Right kidney (tissue), 1 donor: ENCODE measurements around the gene PECR.

Source experiments
- DNase-seq: peaks from one replicate; pipeline ENCODE4 v3.0.0-alpha.2; 2016

The PECR gene

DNA sequence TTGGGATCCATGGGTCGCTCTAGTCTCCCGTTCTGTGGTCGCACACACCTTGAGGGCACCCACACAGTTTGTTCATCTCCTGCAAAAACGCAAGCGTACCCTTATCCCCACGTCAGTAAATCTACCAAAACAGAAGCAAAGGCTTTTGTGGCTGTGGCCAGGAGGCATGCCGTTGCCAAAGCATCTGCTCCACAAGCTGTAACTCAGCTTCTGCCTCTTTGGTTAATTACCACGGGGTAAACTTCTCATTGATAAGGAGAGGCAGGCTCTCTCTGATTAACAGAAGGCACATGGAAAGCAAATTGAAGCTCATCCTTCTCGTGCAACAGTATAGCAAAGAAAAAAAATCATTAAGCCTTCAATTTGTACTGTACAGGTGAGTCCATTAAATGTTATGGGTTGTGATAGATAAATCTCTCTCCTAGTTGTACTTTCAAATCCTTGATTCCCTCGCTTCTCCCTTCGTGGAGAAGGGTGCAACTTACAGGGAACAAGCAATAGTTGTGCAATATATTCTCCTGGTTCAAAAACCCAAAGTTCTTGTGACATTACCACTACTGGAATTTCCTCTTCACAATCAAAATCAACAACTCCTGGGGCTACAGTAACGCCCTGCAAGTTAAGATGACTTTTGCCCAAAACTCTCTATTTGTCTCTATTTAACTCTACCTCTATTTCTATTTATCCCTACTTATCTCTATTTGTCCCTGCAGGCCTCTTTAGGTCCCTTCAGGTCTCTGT, 10.3 kb downstream of the PECR start:
- no peak for DNase-seq

DNA sequence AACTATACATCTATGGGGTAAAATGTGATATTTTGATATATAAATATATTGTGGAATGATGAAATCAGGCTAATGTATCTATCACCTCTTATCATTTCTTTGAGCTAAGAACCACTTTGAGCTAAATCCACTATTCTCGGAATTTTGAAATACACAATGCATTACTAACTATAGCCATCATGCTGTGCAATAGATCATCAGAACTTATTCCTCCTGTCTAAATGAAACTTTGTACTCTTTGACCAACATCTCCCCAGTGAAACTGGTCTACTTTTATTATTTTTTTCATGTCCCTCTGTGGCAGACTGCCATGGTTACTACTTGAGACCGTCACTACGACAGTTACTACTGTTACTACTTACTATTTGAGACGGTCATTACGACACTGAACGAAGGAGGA, 11.4 kb downstream of the PECR start:
- no peak for DNase-seq

DNA sequence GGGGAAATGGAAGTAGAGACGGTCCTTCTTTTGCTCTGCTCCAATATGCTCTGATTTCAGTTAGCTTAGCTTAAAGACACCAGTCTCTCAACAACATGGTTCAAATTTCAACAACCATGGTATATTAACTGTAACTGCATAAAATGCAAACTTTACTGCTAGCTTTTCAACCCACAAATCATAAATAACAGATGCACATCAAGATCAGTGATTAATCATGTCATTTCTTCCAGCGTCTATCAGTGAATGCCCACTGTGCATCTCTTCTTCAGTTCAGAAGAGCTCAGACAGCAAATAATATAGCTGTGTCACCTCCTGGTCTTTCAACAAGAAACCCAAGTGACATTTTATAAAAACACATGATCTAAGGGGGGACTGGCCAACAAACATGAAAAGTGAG, 12.6 kb downstream of the PECR start:
- no peak for DNase-seq

GRCh38 chr2:216066230-216066629, 15.4 kb downstream of the PECR start:
- no peak for DNase-seq

GRCh38 chr2:216064665-216065064, 16.9 kb downstream of the PECR start:
- no peak for DNase-seq

DNA sequence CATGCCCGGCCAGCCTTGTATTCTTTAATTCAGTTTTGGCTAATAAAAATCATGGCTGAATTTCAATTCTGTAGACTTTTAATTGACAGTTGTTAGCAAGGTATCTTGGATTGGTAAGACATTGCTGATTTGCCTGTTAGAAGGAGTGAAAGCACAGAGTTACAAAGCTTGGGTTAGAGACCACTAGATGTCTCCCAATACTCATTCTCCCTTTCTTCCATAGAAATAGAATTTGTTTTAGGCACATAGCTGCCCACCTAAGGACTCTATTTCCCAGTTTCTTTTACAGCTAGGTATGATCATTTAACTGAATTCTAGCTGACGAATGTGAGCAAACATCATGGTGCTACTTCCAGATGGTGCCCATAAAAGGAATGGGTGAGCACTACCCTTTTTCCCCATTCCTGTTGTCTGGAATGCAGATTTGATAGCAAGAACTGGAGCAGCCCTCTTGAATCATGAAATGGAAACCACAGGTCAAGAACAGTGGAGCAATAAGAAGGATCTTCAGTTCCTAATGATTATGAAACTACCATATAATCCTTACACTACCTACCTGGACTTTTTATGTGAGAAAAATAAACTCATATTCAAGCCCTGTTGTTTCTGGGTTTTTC, 17.5 kb downstream of the PECR start:
- no peak for DNase-seq

- no peak for DNase-seq
Measured at GRCh38 chr2:216059233-216059834, 22.3 kb downstream of the PECR start.

GRCh38 chr2:216057688-216058193, 23.9 kb downstream of the PECR start:
- DNase-seq, result peak; percentile 51

DNA sequence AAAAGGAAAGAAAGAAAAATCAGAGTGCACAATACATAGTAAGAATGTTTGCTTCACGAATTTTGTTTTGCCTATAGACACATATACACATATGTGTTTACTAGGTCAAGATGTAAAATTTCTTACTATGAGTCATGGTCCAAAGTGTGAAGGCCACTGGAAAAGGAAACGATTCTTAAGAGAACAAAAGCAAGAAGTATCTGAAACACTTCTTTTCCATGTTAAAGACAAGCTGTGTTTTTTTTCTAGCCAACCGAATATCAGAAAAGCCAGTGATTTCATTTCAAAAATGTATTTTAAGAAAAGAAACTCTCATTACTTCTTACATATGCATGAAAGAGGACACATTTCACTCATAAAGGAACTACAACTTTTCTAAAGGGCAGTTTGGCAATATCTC, 24.9 kb downstream of the PECR start:
- DNase-seq, result no peak

GRCh38 chr2:216055680-216056079, 25.9 kb downstream of the PECR start:
- peak; percentile 18 for DNase-seq

DNA sequence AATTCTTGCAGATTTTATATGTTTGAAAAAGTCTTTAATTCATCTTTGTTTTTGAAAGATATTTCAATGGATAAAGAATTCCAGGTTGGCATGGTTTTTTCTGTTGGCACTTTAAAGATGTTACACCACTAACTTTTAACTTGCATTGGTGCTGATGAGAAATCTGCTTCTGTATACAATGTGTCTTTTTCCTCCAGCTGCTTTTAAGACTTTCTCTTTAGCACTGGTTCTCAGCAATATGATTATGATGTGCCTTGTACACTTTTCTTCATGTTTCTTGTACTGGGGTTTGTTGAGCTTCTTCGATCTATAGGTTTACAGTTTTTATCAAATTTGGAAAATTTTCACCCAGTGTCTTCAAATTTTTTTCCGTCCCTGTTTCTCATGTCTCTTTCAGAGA, 29.2 kb downstream of the PECR start:
- DNase-seq, result no peak

GRCh38 chr2:216051350-216051749, 30.3 kb downstream of the PECR start:
- DNase-seq, result no peak

GRCh38 chr2:216049452-216049851, 32.2 kb downstream of the PECR start:
- DNase-seq, result no peak

DNA sequence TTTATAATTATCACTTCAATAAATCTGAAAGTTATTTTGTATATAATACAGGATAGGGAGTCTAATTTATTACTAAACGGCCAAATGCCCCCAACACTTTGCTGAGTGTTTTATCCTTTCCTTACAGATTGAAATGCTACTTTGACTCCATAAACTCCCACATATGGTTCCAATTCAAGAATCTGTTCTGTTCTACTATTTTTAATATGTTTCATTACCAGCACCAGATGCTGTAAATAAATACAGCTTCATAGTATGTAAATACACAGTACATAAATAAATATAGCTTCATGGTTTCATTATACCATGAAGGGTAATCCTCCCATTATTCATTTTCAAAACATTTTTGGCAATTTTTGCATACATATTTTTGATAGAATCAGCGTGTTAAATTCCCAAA, 34.2 kb downstream of the PECR start:
- DNase-seq, result no peak

- DNase-seq, result no peak
Measured at GRCh38 chr2:216044883-216045486, 36.6 kb downstream of the PECR start.

DNA sequence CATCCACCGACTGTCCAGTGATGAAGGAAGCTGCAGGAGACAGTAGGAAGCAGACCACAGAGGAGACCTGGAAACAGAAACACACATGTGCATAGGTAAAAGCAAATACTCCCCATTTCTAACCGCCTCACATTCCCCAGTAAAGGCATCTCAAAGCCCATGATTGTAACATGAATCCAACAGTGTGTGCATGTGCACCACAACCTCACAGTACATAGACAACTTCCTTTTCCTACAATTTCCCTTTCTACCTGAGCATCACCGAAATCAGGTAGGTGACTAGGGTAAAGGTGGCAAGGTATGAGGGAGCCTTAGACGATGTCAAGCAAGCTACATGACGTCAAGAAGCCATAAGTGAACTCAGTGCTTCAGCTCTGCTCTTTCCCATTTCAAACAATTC, 37.7 kb downstream of the PECR start:
- DNase-seq, result no peak

DNA sequence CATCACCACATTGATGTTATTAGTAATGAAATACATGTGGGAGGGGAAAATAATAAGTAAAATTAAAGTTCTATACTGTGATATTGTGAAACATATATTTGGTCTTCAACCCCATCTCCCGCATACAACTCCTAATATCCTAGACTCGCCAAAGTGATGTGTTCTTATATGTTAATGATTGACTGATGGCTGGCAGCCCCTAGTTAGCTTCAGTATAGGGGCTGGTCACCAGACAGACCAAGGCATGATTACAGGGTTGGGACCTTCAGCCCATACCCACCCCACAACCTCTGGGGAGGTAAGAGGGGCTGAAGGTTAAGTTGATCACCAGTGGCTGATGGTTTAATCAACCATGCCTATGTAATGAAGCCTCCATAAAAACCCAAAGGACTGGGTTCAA, 40.2 kb downstream of the PECR start:
- DNase-seq, result no peak

DNA sequence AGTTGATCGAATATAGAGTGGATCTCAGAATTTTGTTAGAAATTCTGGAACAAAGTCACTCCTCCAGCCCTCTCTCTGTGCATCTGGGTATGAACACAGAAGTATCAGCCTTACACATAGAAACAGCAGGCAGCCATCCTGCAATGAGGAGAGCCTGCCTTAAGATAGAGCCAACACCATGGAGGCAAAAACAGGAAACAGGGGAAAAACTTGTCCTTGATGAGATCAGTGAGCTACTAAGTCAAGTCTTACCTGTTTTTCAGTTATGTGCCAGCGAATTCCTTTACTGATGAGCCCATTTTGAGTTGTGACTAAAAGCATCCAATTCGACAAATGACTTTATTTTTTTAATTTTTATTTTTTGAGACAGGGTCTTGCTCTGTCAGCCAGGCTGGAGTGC, 41.7 kb downstream of the PECR start:
- DNase-seq, result no peak

GRCh38 chr2:216034065-216034464, 47.5 kb downstream of the PECR start:
- DNase-seq, result peak; percentile 39

- no peak for DNase-seq
Measured at GRCh38 chr2:216033403-216033802, 48.2 kb downstream of the PECR start.

GRCh38 chr2:216031960-216032689, 49.5 kb downstream of the PECR start:
- no peak for DNase-seq

DNA sequence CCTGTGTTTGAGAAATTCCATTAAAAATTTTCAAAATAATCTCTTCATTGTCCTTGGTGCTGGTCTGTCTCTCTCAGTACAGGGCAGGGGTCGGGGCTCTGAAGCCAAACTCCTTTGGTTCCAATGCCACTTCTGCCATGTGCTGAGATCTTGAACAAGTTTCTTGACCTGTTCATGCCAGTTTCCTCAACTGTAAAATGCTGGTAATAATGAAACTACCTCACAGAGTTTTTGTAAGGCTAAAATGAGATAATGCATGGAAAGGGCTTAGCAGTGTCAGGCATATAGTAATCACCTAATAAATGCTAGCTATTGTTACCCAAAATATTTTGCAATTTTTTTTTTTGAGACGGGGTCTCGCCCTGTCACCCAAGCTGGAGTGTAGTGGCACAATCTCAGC, 51.4 kb downstream of the PECR start:
- no peak for DNase-seq
